Mucosa of descending colon (tissue), 3 donors: ENCODE results near the gene CPLX4. TPM values are rescaled to one million over a fixed set of nuclear protein-coding genes. Genes with fewer than 3 reads are reported as not detected.

Source experiments
- ATAC-seq: fragments of 200-7000 bp; cut with Tn5 transposase; one replicate; pipeline ENCODE4 v1.9.1; 2020; ENCODE audit warnings: mild to moderate bottlenecking, moderate library complexity
- DNase-seq, 3 donors: peaks; one replicate each; pipeline ENCODE4 v3.0.0-alpha.2; 2020
- H3K36me3 ChIP-seq: fragments of 200-600 bp; one replicate; pipeline ENCODE4 v1.8.0; 2021; ENCODE audit warnings: low read depth, mild to moderate bottlenecking
- H3K4me1 ChIP-seq: fragments of 200-600 bp; one replicate; pipeline ENCODE4 v1.8.0; 2021; ENCODE audit warnings: low read depth, mild to moderate bottlenecking
- H3K4me3 ChIP-seq: fragments of 200-600 bp; one replicate; pipeline ENCODE4 v1.8.0; 2021; ENCODE audit warnings: mild to moderate bottlenecking
- H3K9me3 ChIP-seq: fragments of 200-600 bp; one replicate; pipeline ENCODE4 v1.8.0; 2021; ENCODE audit warnings: mild to moderate bottlenecking
- CTCF ChIP-seq: fragments of 200-600 bp; IDR thresholded peaks from one replicate; pipeline ENCODE4 v1.8.0; 2022; ENCODE audit warnings: antibody characterized with exemption, mild to moderate bottlenecking
- intact Hi-C, 2 donors: fragments of 100-400 bp; cut with DNase I in 1 of 2; cut with micrococcal nuclease in 1 of 2; formaldehyde crosslinking; loops; one replicate each; pipeline versions ENCODE4 v1.11.0 to v1.11.1; 2022; cut with DNase I, micrococcal nuclease
- total RNA-seq, 3 donors: library from RNA; stranded (reverse); fragmentation: NEBNext Ultra II Directional in 2 of 3; extraction: Animal tissue kit (Norgen Biotek cat#: 25700) in 2 of 3; gene quantifications; one replicate each; pipeline versions ENCODE4 v1.2.1 to v1.2.4, GENCODE V29; 2021 to 2023
- donor health status: DM: no; HTN: no; CAD: no; lungs with moderate emphysema.
- donor health status: DM: no; HTN: no; CAD: no.
- donor health status: DM: no; HTN: yes; CAD: no.

CPLX4 gene
- total RNA-seq, 3 donors from 2014 or later, result not detected

- DNase-seq, result peak; percentile 59 to 85 (median 83)
- peak; percentile 70 for TF ChIP-seq CTCF
- intact Hi-C loops, result loop anchor here in 1 of 2 donors (5.0 kb wide), 1 partner anchor 94 kb away; no protein-coding TSS in a partner anchor
- peak; percentile 95 for ATAC-seq
- Histone ChIP-seq H3K4me1 (no peaks in the 10 kb centered on the region), H3K4me3 (no peak overlapping the region), H3K36me3 (no peaks in the 10 kb centered on the region), H3K9me3 (no peaks in the 10 kb centered on the region)
Measured at GRCh38 chr18:59308248-59308937, 10.1 kb downstream of the CPLX4 start.

GRCh38 chr18:59306640-59307039, 11.8 kb downstream of the CPLX4 start:
- no peak for TF ChIP-seq CTCF
- Histone ChIP-seq H3K4me1 (no peaks in the 10 kb centered on the region), H3K9me3 (no peaks in the 10 kb centered on the region), H3K4me3 (no peak overlapping the region), H3K36me3 (no peaks in the 10 kb centered on the region)
- intact Hi-C loops, result loop anchor here in 1 of 2 donors (5.0 kb wide), 1 partner anchor 96 kb away; no protein-coding TSS in a partner anchor
- ATAC-seq, result no peak
- DNase-seq, result no peak

GRCh38 chr18:59305295-59305694, 13.2 kb downstream of the CPLX4 start:
- no peaks in the 10 kb centered on the region for H3K4me1 ChIP-seq
- no peaks in the 10 kb centered on the region for H3K9me3 ChIP-seq
- ATAC-seq (no peak), DNase-seq (no peak)
- intact Hi-C loops, result loop anchor here in 1 of 2 donors (5.0 kb wide), 1 partner anchor 97 kb away; no protein-coding TSS in a partner anchor
- no peaks in the 10 kb centered on the region for H3K36me3 ChIP-seq
- no peak overlapping the region for H3K4me3 ChIP-seq
- no peak for TF ChIP-seq CTCF

GRCh38 chr18:59303656-59304195, 14.7 kb downstream of the CPLX4 start:
- intact Hi-C loops, result no loop called here
- H3K9me3 ChIP-seq, result no peaks in the 10 kb centered on the region
- ATAC-seq (no peak), DNase-seq (no peak)
- no peak for TF ChIP-seq CTCF
- H3K4me1 ChIP-seq, result no peaks in the 10 kb centered on the region
- H3K4me3 ChIP-seq, result no peak overlapping the region
- no peaks in the 10 kb centered on the region for H3K36me3 ChIP-seq

GRCh38 chr18:59303006-59303405, 15.4 kb downstream of the CPLX4 start:
- ATAC-seq (no peak), DNase-seq (no peak)
- Histone ChIP-seq H3K4me1 (no peaks in the 10 kb centered on the region), H3K36me3 (no peaks in the 10 kb centered on the region), H3K9me3 (no peaks in the 10 kb centered on the region), H3K4me3 (no peak overlapping the region)
- intact Hi-C loops, result no loop called here
- TF ChIP-seq CTCF, result no peak
